IPS DF 6.9 (cell line): ENCODE data around the gene UBAP1L.

ENCODE experiments used
- DNase-seq: peaks from one replicate; pipeline ENCODE4 v3.0.0-alpha.2; 2013; ENCODE audit warnings: low read depth, low spot score
- H3K27ac ChIP-seq: one replicate; pipeline ENCODE4 v1.5.1; 2013; ENCODE audit warnings: low read length, control low read depth
- H3K27me3 ChIP-seq: 2 replicates; pipeline ENCODE4 v1.6.1; 2013; ENCODE audit warnings: mild to moderate bottlenecking, low read length; ENCODE audit not compliant: control insufficient read depth, insufficient read depth
- H3K36me3 ChIP-seq: 2 replicates; pipeline ENCODE4 v1.6.1; 2013; ENCODE audit warnings: low read length; ENCODE audit not compliant: control insufficient read depth, insufficient read depth
- H3K4me1 ChIP-seq: 2 replicates; pipeline ENCODE4 v1.6.1; 2013; ENCODE audit warnings: low read length; ENCODE audit not compliant: control insufficient read depth, insufficient read depth
- H3K4me3 ChIP-seq: 2 replicates; pipeline ENCODE4 v1.5.1; 2013; ENCODE audit warnings: mild to moderate bottlenecking, low read length
- H3K9me3 ChIP-seq: 2 replicates; pipeline ENCODE4 v1.6.1; 2013; ENCODE audit warnings: low read length, inconsistent platforms; ENCODE audit not compliant: control insufficient read depth, insufficient read depth
- WGBS: extraction: QIAGEN DNeasy Blood & Tissue Kit; methylation state at CpG from one replicate; pipeline ENCODE4 v1.1.7; 2013; ENCODE audit warnings: mixed read lengths, missing lambda C conversion rate; ENCODE audit not compliant: insufficient read length, insufficient coverage; 5-methylcytosine and 5-hydroxymethylcytosine counted together

UBAP1L gene

GRCh38 chr15:65056868-65057548 lies 58.0 kb downstream of the UBAP1L start:
- Histone ChIP-seq H3K4me1 (no peaks in the 10 kb centered on the region; the same call in 1 of the 2 replicates), H3K9me3 (no peaks in the 10 kb centered on the region), H3K4me3 (no peak overlapping the region), H3K27ac (no peak overlapping the region), H3K27me3 (no peaks in the 10 kb centered on the region), H3K36me3 (0 out of 2 replicates have a peak, but pooled peaks cover 2% of the 10 kb centered on the region)
- WGBS: no CpG with 5 or more reads among the region's 8 CpGs
- DNase-seq: no peak

- Histone ChIP-seq H3K27me3 (no peaks in the 10 kb centered on the region), H3K27ac (no peak overlapping the region), H3K36me3 (0 out of 2 replicates have a peak, but pooled peaks cover 2% of the 10 kb centered on the region), H3K4me1 (no peaks in the 10 kb centered on the region; the same call in 1 of the 2 replicates), H3K4me3 (no peak overlapping the region), H3K9me3 (no peaks in the 10 kb centered on the region)
- DNase-seq: no peak
- WGBS: no CpG with 5 or more reads among the region's 9 CpGs
These were observed 58.9 kb downstream of the UBAP1L start for GRCh38 chr15:65056106-65056505.

DNA sequence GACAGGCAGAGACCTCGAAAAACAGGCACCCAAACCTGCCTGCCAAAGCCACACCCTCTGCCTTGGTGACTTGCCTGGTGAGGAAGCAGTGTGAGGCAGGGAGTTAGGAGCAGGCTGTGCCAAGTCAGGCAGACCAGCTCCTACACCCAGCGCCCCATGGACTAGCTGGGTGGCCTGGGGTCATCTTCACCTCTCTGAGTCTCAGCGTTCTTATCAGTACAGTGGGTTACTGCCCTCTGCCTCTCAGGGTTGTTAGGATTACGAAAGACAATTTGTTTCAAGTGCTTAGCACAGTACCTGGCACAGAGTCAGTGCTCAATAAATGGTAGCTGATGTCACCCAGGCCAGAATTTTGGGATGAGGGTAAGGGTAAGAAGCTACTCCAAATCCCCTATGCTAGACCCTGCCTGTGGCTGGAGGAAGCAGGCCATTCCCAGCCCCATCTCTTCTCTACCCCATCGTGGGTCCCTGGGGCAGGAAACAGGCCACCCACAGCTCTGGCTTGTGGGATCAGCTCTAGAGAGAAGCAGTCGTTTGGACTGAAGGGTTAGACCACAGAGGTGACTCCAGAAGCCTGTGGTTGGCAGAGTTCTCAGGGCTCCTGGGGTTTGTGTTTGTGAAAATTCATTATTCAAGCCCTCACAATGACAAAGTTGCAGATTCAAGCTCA lies 59.7 kb downstream of the UBAP1L start:
- Histone ChIP-seq H3K36me3 (0 out of 2 replicates have a peak, but pooled peaks cover 2% of the 10 kb centered on the region), H3K4me3 (no peak overlapping the region), H3K27me3 (no peaks in the 10 kb centered on the region), H3K9me3 (no peaks in the 10 kb centered on the region), H3K4me1 (no peaks in the 10 kb centered on the region; the same call in 1 of the 2 replicates), H3K27ac (no peak overlapping the region)
- no CpG with 5 or more reads among the region's 6 CpGs for WGBS
- no peak for DNase-seq

DNA sequence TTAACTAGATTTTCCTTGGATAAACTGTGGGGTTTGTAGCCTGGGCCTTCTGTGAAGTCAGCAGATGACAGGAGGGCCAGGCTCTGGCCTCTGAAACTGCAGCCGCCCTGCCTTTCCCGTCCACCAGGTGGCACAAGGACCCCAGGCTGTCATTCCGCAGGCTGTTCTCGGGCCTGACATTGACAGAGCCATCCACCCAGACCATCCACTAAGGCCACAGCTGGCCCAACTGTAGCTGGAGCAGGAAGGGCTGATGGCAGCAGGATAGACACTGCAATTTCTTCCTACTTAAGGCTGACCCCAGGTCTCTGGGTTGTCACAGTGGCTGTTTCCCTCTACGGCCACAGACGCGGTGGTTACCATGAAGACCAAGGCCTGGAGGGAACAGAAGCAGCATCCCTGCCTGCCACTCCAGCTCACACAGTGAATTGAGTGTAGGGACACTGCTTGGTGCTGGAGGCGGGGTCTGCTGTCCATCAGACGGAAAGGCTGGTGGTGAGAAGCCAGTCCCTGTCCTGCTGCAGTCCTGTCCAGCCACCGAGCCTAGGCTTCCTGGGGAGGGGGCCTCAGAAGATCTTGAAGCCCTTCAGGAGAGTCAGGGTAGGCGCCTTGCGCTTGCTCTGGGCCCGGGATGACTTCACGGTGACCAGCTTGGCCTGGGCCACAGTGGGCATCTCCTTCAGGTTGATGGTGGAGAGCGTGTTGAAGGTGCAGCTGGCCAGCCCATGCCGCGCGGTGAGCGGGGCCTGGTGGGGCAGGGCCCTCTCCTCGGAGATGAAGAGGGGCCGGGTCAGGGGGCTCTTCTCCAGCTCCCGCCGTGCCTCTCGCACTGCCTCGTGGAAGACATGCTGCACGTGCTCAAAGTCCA lies 60.4 kb downstream of the UBAP1L start:
- Histone ChIP-seq H3K27ac (no peak overlapping the region), H3K4me3 (no peak overlapping the region), H3K27me3 (no peaks in the 10 kb centered on the region), H3K9me3 (no peaks in the 10 kb centered on the region), H3K36me3 (0 out of 2 replicates have a peak, but pooled peaks cover 2% of the 10 kb centered on the region), H3K4me1 (no peaks in the 10 kb centered on the region; the same call in 1 of the 2 replicates)
- DNase-seq: no peak
- no CpG with 5 or more reads among the region's 26 CpGs for WGBS

GRCh38 chr15:65052956-65053355 lies 62.0 kb downstream of the UBAP1L start:
- DNase-seq: no peak
- H3K9me3 ChIP-seq: no peaks in the 10 kb centered on the region
- no peak overlapping the region for H3K27ac ChIP-seq
- H3K4me3 ChIP-seq: no peak overlapping the region
- no peaks in the 10 kb centered on the region for H3K36me3 ChIP-seq
- H3K4me1 ChIP-seq: no peaks in the 10 kb centered on the region
- H3K27me3 ChIP-seq: no peaks in the 10 kb centered on the region
- no CpG with 5 or more reads among the region's 2 CpGs for WGBS

GRCh38 chr15:65051266-65051665 lies 63.7 kb downstream of the UBAP1L start:
- Histone ChIP-seq H3K4me1 (no peaks in the 10 kb centered on the region), H3K27me3 (no peaks in the 10 kb centered on the region), H3K27ac (no peak overlapping the region), H3K36me3 (no peaks in the 10 kb centered on the region), H3K4me3 (no peak overlapping the region), H3K9me3 (no peaks in the 10 kb centered on the region)
- DNase-seq: no peak
- no CpG with 5 or more reads among the region's 2 CpGs for WGBS

GRCh38 chr15:65050270-65050669 lies 64.7 kb downstream of the UBAP1L start:
- no peaks in the 10 kb centered on the region for H3K36me3 ChIP-seq
- no peaks in the 10 kb centered on the region for H3K27me3 ChIP-seq
- no peaks in the 10 kb centered on the region for H3K4me1 ChIP-seq
- no peak for DNase-seq
- no peak overlapping the region for H3K4me3 ChIP-seq
- WGBS: 100% methylated on average over 2 of the region's 4 CpGs
- H3K9me3 ChIP-seq: no peaks in the 10 kb centered on the region
- no peak overlapping the region for H3K27ac ChIP-seq

DNA sequence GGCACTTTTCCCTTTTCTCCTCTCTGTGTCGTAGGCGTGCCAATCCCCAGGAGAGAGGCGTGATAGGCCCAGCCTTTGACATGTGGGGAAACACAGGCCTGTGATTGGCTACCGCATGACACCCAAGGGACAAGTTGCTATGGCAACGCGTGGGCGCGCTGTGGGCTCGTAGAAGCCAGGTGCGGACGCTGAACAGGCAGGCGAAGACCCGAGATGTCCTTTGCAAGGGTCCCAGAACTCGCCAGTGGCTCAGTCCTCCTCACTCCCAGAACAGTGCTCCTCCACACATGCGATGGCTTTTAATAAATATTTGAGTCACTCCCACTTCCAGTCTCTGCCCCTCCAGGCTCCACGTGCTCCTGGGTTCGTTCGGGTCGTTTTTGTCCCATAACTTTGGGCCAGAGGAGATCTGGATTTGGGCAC lies 65.6 kb downstream of the UBAP1L start:
- Histone ChIP-seq H3K27me3 (no peaks in the 10 kb centered on the region), H3K4me3 (no peak overlapping the region), H3K4me1 (no peaks in the 10 kb centered on the region), H3K9me3 (no peaks in the 10 kb centered on the region), H3K27ac (no peak overlapping the region), H3K36me3 (no peaks in the 10 kb centered on the region)
- WGBS: no CpG with 5 or more reads among the region's 19 CpGs
- peak; percentile 92 for DNase-seq

DNA sequence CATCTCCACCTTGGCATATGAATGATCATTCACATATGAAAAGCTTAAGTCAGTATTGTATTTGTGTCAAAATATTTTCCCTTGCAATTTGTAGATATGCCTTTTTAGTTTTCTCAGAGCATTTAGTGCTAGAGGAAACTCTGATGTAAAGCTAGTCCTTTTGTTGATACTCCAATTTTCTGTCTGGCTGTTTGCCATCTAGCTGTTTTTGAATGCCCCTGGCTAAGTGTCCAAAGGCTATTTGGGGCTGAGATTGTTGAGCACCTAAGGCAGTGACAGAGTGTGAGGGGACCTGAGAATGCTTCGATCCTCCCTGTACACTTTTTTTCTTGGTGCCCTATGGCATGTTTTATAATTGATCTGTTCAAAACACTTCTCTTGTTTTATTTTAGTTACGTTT lies 66.8 kb downstream of the UBAP1L start:
- WGBS: no CpG with 5 or more reads among the region's 2 CpGs
- no peak overlapping the region for H3K4me3 ChIP-seq
- H3K27ac ChIP-seq: no peak overlapping the region
- H3K9me3 ChIP-seq: no peaks in the 10 kb centered on the region
- no peaks in the 10 kb centered on the region for H3K27me3 ChIP-seq
- no peak for DNase-seq
- H3K4me1 ChIP-seq: no peaks in the 10 kb centered on the region
- H3K36me3 ChIP-seq: no peaks in the 10 kb centered on the region

GRCh38 chr15:65044724-65045481 lies 70.1 kb downstream of the UBAP1L start, which contains the start of gene SLC51B:
Gene SLC51B, plus strand, starts transcription at chr15:65045387. Its CDS starts 4,618 bp downstream, at chr15:65050005.
- Histone ChIP-seq H3K27me3 (no peaks in the 10 kb centered on the region), H3K4me3 (no peak within 1 kb of the TSS), H3K4me1 (no peaks in the 10 kb centered on the region), H3K27ac (no peak within 1 kb of the TSS), H3K36me3 (no peaks in the 10 kb centered on the region), H3K9me3 (no peaks in the 10 kb centered on the region)
- DNase-seq: no peak
- WGBS: no CpG with 5 or more reads among the region's 7 CpGs
